ENCODE results near the gene ZNF555. TPM values are rescaled to one million over a fixed set of nuclear protein-coding genes. Genes with fewer than 3 reads are reported as not detected.

ZNF555 gene
- total RNA-seq, 4 donors from 2014 or later: 2.6 to 6.4 (median 3.9) TPM

DNA sequence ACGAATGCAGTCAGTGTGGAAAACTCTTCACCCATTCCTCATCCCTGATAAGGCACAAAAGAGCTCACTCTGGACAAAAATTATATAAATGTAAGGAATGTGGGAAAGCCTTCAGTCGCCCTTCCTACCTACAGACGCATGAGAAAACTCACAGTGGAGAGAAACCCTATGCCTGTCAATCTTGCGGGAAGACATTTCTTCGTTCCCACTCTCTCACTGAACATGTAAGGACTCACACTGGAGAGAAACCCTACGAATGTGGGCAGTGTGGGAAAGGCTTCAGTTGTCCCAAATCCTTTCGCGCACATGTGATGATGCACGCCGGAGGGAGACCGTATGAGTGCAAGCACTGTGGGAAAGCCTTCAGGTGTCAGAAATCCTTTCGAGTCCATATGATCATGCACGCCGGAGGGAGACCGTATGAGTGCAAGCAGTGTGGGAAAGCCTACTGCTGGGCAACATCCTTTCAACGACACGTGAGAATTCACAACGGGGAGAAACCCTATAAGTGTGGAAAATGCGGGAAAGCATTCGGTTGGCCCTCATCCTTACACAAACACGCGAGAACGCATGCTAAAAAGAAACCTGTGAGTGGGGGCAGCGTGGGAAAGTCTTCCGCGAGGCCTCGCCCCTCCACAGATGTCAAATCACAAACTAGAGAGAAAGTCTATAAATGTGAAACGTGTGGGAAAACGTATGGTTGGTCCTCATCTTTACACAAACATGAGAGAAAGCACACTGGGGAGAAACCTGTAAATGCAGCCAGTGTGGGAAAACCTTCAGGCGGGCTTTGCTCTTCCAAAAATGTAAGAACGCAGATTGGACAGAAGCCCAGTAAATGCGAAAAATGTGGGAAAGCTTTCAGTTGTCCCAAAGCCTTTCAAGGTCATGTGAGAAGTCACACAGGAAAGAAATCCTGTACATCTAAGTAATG lies 36.4 kb downstream of the ZNF555 start:
- 88 to 90% methylated on average over 31 to 32 of the region's 32 CpGs for WGBS, 2 donors (ENCODE audit: low coverage in 1 of 2)
- Histone ChIP-seq H3K27me3 (no peaks in the 10 kb centered on the region), H3K27ac (no peak overlapping the region), H3K4me1 (no peaks in the 10 kb centered on the region), H3K36me3 (no peaks in the 10 kb centered on the region), H3K4me3 (no peak overlapping the region), H3K9me3 (peaks cover 26 to 33% of the 10 kb centered on the region in 2 donors)
- intact Hi-C loops (cut with DNase I; ENCODE audit: low total_unique reads): loop anchor here (10.0 kb wide), 1 partner anchor 233 kb away; no protein-coding TSS in a partner anchor
- in situ Hi-C loops (cut with MboI; ENCODE audit: low pct_ligation_motif_present in 1 of 4, low pct_unique_long_range_greater_than_20kb in 1 of 4, low sequenced_read_pairs in 3 of 4): loop anchor here in 2 of 4 donors (10.0 to 25.0 kb wide), 2 partner anchors 215 to 233 kb away; no protein-coding TSS in a partner anchor
- TF ChIP-seq POLR2A (IDR thresholded peaks at IDR 0.05) (no peak), POLR2AphosphoS5 (IDR thresholded peaks at IDR 0.05) (no peak), EP300 (IDR thresholded peaks at IDR 0.05; ENCODE audit: low read depth) (no peak)
- TF ChIP-seq, protein P1, sequence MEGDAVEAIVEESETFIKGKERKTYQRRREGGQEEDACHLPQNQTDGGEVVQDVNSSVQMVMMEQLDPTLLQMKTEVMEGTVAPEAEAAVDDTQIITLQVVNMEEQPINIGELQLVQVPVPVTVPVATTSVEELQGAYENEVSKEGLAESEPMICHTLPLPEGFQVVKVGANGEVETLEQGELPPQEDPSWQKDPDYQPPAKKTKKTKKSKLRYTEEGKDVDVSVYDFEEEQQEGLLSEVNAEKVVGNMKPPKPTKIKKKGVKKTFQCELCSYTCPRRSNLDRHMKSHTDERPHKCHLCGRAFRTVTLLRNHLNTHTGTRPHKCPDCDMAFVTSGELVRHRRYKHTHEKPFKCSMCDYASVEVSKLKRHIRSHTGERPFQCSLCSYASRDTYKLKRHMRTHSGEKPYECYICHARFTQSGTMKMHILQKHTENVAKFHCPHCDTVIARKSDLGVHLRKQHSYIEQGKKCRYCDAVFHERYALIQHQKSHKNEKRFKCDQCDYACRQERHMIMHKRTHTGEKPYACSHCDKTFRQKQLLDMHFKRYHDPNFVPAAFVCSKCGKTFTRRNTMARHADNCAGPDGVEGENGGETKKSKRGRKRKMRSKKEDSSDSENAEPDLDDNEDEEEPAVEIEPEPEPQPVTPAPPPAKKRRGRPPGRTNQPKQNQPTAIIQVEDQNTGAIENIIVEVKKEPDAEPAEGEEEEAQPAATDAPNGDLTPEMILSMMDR (IDR thresholded peaks at IDR 0.05): no peak
- no peak for DNase-seq

DNA sequence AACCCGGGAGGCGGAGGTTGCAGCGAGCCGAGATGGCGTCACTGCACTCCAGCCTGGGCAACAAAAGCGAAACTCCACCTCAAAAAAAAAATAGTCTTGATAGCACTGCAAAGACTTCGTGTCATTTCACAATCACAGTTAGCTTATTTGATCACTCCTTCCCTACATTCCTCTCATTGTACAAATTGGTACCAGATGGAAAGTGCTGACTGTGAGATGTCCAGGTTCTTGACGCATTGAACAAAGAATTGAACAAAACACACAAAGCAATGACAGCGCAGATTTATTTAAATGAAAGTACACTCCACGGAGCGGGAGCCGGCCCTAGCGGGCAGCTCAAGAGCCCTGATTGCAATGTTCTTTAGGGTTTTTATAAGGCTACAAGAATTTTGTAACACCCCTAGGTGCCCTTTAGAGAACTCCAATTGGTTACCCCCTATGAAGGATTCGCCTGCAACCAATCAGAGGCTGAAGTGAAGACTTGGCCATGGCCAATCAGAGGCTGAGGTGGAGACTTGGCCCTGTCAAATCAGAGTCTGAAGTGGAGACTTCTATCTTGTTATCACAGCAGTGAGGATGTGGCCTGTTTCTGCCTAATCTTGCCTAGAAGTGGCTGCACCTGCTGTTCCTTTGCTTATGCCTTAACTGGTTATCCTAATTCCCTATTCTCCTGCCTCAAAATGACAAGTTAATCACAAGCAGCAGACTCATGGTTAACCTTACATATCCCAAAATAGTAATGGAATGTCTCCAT lies 42.6 kb downstream of the ZNF555 start:
- no peaks in the 10 kb centered on the region for H3K36me3 ChIP-seq
- H3K4me1 ChIP-seq: peaks cover 0 to 8% (median 0%) of the 10 kb centered on the region in 4 donors
- DNase-seq: no peak
- WGBS, 2 donors (ENCODE audit: low coverage in 1 of 2): 83 to 88% methylated on average over 3 to 14 of the region's 14 CpGs
- in situ Hi-C loops (cut with MboI; ENCODE audit: low pct_ligation_motif_present in 1 of 4, low pct_unique_long_range_greater_than_20kb in 1 of 4, low sequenced_read_pairs in 3 of 4) (loop anchor here in 1 of 4 donors (25.0 kb wide), 1 partner anchor 222 kb away; no protein-coding TSS in a partner anchor), intact Hi-C loops (cut with DNase I; ENCODE audit: low total_unique reads) (no loop called here)
- no peaks in the 10 kb centered on the region for H3K27me3 ChIP-seq
- H3K4me3 ChIP-seq: no peak overlapping the region
- TF ChIP-seq POLR2AphosphoS5 (IDR thresholded peaks at IDR 0.05): no peak
- no peak for TF ChIP-seq EP300 (IDR thresholded peaks at IDR 0.05; ENCODE audit: low read depth)
- TF ChIP-seq POLR2A (IDR thresholded peaks at IDR 0.05): no peak
- TF ChIP-seq, protein P1 (IDR thresholded peaks at IDR 0.05): no peak
- no peak overlapping the region for H3K27ac ChIP-seq
- peaks cover 0 to 3% of the 10 kb centered on the region in 2 donors for H3K9me3 ChIP-seq

DNA sequence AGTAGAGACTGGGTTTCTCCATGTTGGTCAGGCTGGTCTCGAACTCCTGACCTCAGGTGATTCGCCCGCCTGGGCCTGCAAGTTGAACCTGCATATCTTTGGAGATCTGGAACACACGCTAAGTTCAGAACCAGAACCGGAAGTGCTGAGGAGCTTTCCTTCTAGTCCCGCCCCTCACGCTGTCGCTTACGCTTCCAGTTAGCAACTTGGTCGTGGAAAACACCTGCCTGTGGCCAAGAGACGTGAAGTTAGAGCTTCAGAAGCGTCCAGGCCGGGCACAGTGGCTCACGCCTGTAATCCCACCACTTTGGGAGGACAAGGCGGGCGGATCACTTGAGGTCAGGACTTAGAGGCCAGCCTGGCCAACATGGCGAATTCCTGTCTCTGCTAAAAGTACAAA lies 44.5 kb downstream of the ZNF555 start:
- in situ Hi-C loops (cut with MboI; ENCODE audit: low pct_ligation_motif_present in 1 of 4, low pct_unique_long_range_greater_than_20kb in 1 of 4, low sequenced_read_pairs in 3 of 4): loop anchor here in 1 of 4 donors (25.0 kb wide), 1 partner anchor 223 kb away; no protein-coding TSS in a partner anchor
- 84% methylated on average over 17 of the region's 17 CpGs; no CpG with 5 or more reads in 1 of the 2 donors for WGBS, 2 donors (ENCODE audit: low coverage in 1 of 2)

More for the DNA sequence above, 44.5 kb downstream of the ZNF555 start:
- Histone ChIP-seq H3K36me3 (no peaks in the 10 kb centered on the region), H3K4me1 (peaks cover 0 to 8% (median 0%) of the 10 kb centered on the region in 4 donors), H3K27ac (no peak overlapping the region), H3K27me3 (no peaks in the 10 kb centered on the region), H3K4me3 (no peak overlapping the region), H3K9me3 (no peaks in the 10 kb centered on the region)
- intact Hi-C loops (cut with DNase I; ENCODE audit: low total_unique reads): no loop called here
- TF ChIP-seq, protein P1 (IDR thresholded peaks at IDR 0.05): no peak
- TF ChIP-seq POLR2A (IDR thresholded peaks at IDR 0.05) (no peak), EP300 (IDR thresholded peaks at IDR 0.05; ENCODE audit: low read depth) (no peak), POLR2AphosphoS5 (IDR thresholded peaks at IDR 0.05) (no peak)
- no peak for DNase-seq

Measured in transverse colon (tissue), 4 donors.